A549 (cell line): ENCODE results near the gene GSK3A. TPM values are rescaled to one million over a fixed set of nuclear protein-coding genes. Genes with fewer than 3 reads are reported as not detected.

Source experiments
- CBX8 ChIP-seq: fragments of 200-600 bp; sonication (generic); IDR thresholded peaks from 2 replicates; pipeline ENCODE4 v1.6.1; 2016
- CEBPB ChIP-seq, 2 experiments: fragments of >200 bp in 1 of 2; sonication (Bioruptor Twin) in 1 of 2; formaldehyde crosslinking in 1 of 2; IDR thresholded peaks; 2 replicates each; pipeline ENCODE4 v1.6.1; 2012 to 2016
- CHD2 ChIP-seq: fragments of 150-350 bp; IDR thresholded peaks from 2 replicates; pipeline ENCODE4 v1.6.1; 2014; ENCODE audit warnings: low read length; ENCODE audit not compliant: partially characterized antibody
- CTCF ChIP-seq: fragments of >200 bp; sonication (Bioruptor Twin); formaldehyde crosslinking; IDR thresholded peaks from 3 replicates; pipeline ENCODE4 v1.5.1; 2016
- E2F6 ChIP-seq: IDR thresholded peaks from 2 replicates; pipeline ENCODE4 v1.6.1; 2012; ENCODE audit warnings: low read depth, borderline replicate concordance
- EHF ChIP-seq: fragments of 250-450 bp; sonication (Bioruptor Pico); IDR thresholded peaks from 2 replicates; pipeline ENCODE4 v1.5.0; 2020; ENCODE audit warnings: mild to moderate bottlenecking
- EHMT2 ChIP-seq: fragments of 200-600 bp; sonication (generic); IDR thresholded peaks from 2 replicates; pipeline ENCODE4 v1.6.1; 2016; ENCODE audit warnings: antibody characterized with exemption, low read depth, mild to moderate bottlenecking, moderate library complexity
- ESRRA ChIP-seq: fragments of 150-350 bp; IDR thresholded peaks from 2 replicates; pipeline ENCODE4 v1.6.1; 2014; ENCODE audit warnings: mild to moderate bottlenecking, low read length, borderline replicate concordance
- FOSL2 ChIP-seq, 2 experiments: fragments of 450-650 bp in 1 of 2; fragments of >200 bp in 1 of 2; sonication (Bioruptor Twin) in 1 of 2; formaldehyde crosslinking; IDR thresholded peaks; 2 replicates each; pipeline versions ENCODE4 v1.5.0 to v1.6.1; 2016 to 2020; ENCODE audit warnings: mild to moderate bottlenecking in 1 of 2, moderate library complexity in 1 of 2
- FOXS1 ChIP-seq: fragments of 250-450 bp; sonication (Bioruptor Pico); IDR thresholded peaks from 2 replicates; pipeline ENCODE4 v1.5.0; 2020; ENCODE audit warnings: mild to moderate bottlenecking, moderate library complexity
- GATA3 ChIP-seq: IDR thresholded peaks from 2 replicates; pipeline ENCODE4 v1.6.1; 2012; ENCODE audit warnings: borderline replicate concordance
- JUN ChIP-seq, 2 experiments: fragments of >200 bp; sonication (Bioruptor Twin); formaldehyde crosslinking; IDR thresholded peaks; 2 replicates in 1 of 2; 3 replicates in 1 of 2; pipeline ENCODE4 v1.6.1; 2016 to 2017
- JUNB ChIP-seq: fragments of >200 bp; sonication (Bioruptor Twin); formaldehyde crosslinking; IDR thresholded peaks from 2 replicates; pipeline ENCODE4 v1.6.1; 2016
- KDM1A ChIP-seq: fragments of 200-600 bp; sonication (generic); IDR thresholded peaks from 2 replicates; pipeline ENCODE4 v1.6.1; 2016; ENCODE audit warnings: low read depth, mild to moderate bottlenecking
- MAZ ChIP-seq: fragments of 150-350 bp; IDR thresholded peaks from 2 replicates; pipeline ENCODE4 v1.6.1; 2014; ENCODE audit warnings: antibody characterized with exemption, low read depth, low read length, borderline replicate concordance
- NFE2L2 ChIP-seq: fragments of 150-350 bp; conservative IDR thresholded peaks from 2 replicates; pipeline ENCODE4 v1.6.1; 2014; ENCODE audit warnings: low read length
- NPAS2 ChIP-seq: fragments of 250-450 bp; sonication (Bioruptor Pico); IDR thresholded peaks from 2 replicates; pipeline ENCODE4 v1.8.0; 2022; ENCODE audit warnings: mild to moderate bottlenecking, moderate library complexity, borderline replicate concordance
- NR3C1 ChIP-seq: fragments of >200 bp; sonication (Bioruptor Twin); formaldehyde crosslinking; IDR thresholded peaks from 3 replicates; pipeline ENCODE4 v1.6.1; 2017
- POLR2AphosphoS2 ChIP-seq: conservative IDR thresholded peaks from 2 replicates; pipeline ENCODE4 v1.6.1; 2012; ENCODE audit warnings: low read length, improper control_type of control experiment, inconsistent platforms
- RAD21 ChIP-seq, 2 experiments: fragments of >200 bp in 1 of 2; sonication (Bioruptor Twin) in 1 of 2; formaldehyde crosslinking in 1 of 2; IDR thresholded peaks in 1 of 2; conservative IDR thresholded peaks in 1 of 2; 2 replicates in 1 of 2; 3 replicates in 1 of 2; pipeline ENCODE4 v1.6.1; 2012 to 2018; ENCODE audit warnings: inconsistent platforms in 1 of 2
- REST ChIP-seq: fragments of 200-600 bp; sonication (generic); IDR thresholded peaks from 2 replicates; pipeline ENCODE4 v1.6.1; 2016; ENCODE audit warnings: antibody characterized with exemption, mild to moderate bottlenecking, moderate library complexity
- TFCP2L1 ChIP-seq: fragments of 250-450 bp; sonication (Bioruptor Pico); IDR thresholded peaks from 2 replicates; pipeline ENCODE4 v1.5.0; 2021; ENCODE audit warnings: mild to moderate bottlenecking
- TP53 ChIP-seq: fragments of 250-450 bp; sonication (Bioruptor Pico); IDR thresholded peaks from 2 replicates; pipeline ENCODE4 v1.5.0; 2021; ENCODE audit warnings: mild to moderate bottlenecking, moderate library complexity
- USF2 ChIP-seq: fragments of 450-650 bp; IDR thresholded peaks from 2 replicates; pipeline ENCODE4 v1.6.1; 2014; ENCODE audit warnings: antibody characterized with exemption
- polyA plus RNA-seq, 4 experiments: library from polyadenylated mRNA; depleted of rRNA in 3 of 4; stranded (reverse); fragments of >200 nt; fragmentation: RNase III in 1 of 4; extraction: RNeasy Plus Mini Kit Qiagen cat#74134 plus additional on column Dnase treatment in 1 of 4; gene quantifications; 2 replicates in 3 of 4; 3 replicates in 1 of 4; pipeline ENCODE4 v1.2.3, GENCODE V29; 2011 to 2017

Gene GSK3A
- polyA plus RNA-seq, 2 of the 4 experiments (the other 2 are of a cell fraction), result 55.2 to 85.1 TPM

GRCh38 chr19:42255766-42256745 is 13.7 kb upstream of the GSK3A start (continued):
- no peak for TF ChIP-seq USF2
- TF ChIP-seq JUNB, result no peak
- no peak for TF ChIP-seq CHD2
- peak; percentile 31 to 33; a peak in 3 of 5 replicates for TF ChIP-seq JUN (IDR thresholded peaks at IDR 0.05)
- no peak for TF ChIP-seq E2F6
- TF ChIP-seq TFCP2L1 (CRISPR knock-in tag), result no peak
- no peak for TF ChIP-seq FOXS1 (CRISPR knock-in tag)
- TF ChIP-seq NPAS2, result no peak
- TF ChIP-seq RAD21 (conservative IDR thresholded peaks at IDR 0.05 in 1 of 2, IDR thresholded peaks at IDR 0.05 in 1 of 2), result no peak
- TF ChIP-seq MAZ, result no peak
- no peak for TF ChIP-seq NR3C1
- peak in 1 of 2 experiments; percentile 65; a peak in 2 of 4 replicates for TF ChIP-seq CEBPB (IDR thresholded peaks at IDR 0.05)
- peak; percentile 30; the same call in 1 of the 2 replicates for TF ChIP-seq TP53 (CRISPR knock-in tag)
- no peak for TF ChIP-seq ESRRA
- TF ChIP-seq REST, result no peak
- no peak for TF ChIP-seq NFE2L2
- TF ChIP-seq EHF, result no peak
- no peak for TF ChIP-seq POLR2AphosphoS2
- TF ChIP-seq KDM1A, result no peak
- no peak for TF ChIP-seq GATA3
- TF ChIP-seq CBX8, result no peak
- no peak for TF ChIP-seq CTCF
- TF ChIP-seq FOSL2 (IDR thresholded peaks at IDR 0.05), result no peak
- no peak for TF ChIP-seq FOSL2 (CRISPR knock-in tag; IDR thresholded peaks at IDR 0.05)
- no peak for TF ChIP-seq EHMT2
